NCI-H1417 (cell line): ENCODE data around the gene ZNF729.
"Not testable (repeated sequence)": the region's sequence is repeated elsewhere in the genome, so short reads cannot be mapped to it uniquely, and the experiment has no call there.

Experiments
- DNase-seq, 3 experiments: peaks; one replicate each; lab custom pipeline; 2025; lab: John Stamatoyannopoulos, UW

The ZNF729 gene

GRCh38 chr19:22286151-22286810 lies at the start of gene ZNF729:
ZNF729 (plus strand) TSS chr19:22286441; CDS start chr19:22286526, 85 bp downstream.
- no peak for DNase-seq

DNA sequence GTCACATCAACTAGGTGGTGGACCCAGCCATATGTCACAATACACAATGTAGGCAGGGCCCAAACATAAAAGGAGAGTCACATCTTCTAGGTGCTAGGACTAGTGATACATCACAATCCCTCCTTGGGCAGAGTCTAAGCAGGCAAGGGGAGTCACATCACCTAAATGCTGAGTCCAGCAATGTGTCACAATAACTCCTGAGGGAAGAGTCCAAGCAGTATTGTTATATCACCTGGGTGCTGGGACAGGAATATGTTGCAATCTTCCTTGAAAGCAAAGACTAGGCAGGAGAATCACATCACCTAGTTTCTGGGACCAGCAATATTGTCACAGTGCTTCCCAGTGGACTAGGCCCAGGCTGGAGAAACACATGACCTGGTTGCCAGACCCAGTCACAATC lies 29.4 kb upstream of the ZNF729 start:
- no peak for DNase-seq

GRCh38 chr19:22257381-22257780 lies 28.9 kb upstream of the ZNF729 start:
- no peak for DNase-seq

DNA sequence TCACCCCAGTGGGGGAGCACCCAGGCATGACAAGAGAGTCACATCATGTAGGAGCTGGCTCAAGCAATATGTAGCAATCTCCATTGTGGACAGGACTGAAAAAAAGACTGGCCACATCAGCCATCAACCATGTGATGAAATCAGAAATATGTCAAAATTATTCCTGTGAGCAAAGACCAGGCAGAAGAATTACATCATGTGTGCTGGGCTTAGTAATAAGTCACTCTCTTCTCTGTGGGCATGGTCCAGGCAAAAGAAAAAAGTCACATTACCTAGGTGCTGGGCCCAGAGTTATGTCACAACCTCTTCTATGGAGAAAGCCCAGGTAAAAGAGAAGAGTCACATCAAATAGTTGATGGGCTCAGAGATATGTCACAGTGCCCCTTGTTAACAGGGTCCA lies 28.3 kb upstream of the ZNF729 start:
- no peak for DNase-seq

- no peak for DNase-seq
Observed at GRCh38 chr19:22260499-22260898, 25.7 kb upstream of the ZNF729 start.

DNA sequence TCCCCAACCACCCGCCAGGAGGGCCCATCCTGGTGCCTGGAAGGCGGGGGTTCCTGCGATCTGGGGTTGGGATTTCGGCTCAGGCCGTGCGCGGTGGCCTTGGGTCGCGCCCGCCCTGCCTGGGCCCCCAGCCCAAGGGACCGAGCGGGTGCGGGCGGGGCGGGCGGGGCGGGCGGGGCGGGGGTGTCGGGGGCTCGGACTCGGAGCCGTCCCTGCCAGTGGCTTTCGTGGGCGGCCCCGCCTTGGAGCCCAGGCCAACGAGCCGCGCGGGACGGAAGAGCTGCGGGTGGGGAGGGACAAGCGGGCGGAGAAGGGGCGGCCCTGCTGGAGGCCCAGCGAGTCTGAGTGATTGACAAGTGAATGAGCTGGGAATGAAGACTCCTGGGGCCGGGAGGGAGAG lies 24.6 kb upstream of the ZNF729 start:
- DNase-seq: no peak

GRCh38 chr19:22263121-22263520 lies 23.1 kb upstream of the ZNF729 start:
- DNase-seq: no peak

DNA sequence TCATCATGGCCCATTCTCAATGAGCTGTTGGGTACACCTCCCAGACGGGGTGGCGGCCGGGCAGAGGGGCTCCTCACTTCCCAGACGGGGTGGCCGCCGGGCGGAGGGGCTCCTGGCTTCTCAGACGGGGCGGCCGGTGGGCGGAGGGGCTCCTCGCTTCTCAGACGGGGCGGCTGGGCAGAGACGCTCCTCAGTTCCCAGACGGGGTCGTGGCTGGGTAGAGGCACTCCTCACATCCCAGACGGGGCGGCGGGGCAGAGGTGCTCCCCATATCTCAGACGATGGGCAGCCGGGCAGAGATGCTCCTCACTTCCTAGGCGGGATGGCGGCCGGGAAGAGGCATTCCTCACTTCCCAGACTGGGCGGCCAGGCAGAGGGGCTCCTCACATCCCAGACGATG lies 35.3 kb downstream of the ZNF729 start:
- DNase-seq: not testable (repeated sequence)

- no peak for DNase-seq
Observed at GRCh38 chr19:22326219-22326618, 40.0 kb downstream of the ZNF729 start.

DNA sequence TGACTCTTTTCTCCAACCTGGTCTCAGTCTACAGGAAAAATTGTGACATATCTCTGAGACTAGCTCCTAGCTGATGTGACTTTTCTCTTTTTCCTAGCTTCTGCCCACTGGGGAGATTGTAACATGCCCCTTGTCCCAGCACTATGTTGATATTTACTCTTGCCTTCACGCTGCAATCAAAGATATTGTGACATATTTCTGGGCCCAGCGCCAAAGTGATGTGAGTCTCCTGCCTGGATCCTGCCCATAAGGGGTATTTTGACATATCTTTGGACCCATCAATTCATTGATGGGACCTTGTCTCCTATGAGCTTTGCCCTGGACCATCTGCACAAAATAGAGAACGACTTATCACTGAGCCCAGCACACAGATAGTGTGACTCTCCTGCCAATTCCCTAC lies 41.1 kb downstream of the ZNF729 start:
- no peak for DNase-seq

DNA sequence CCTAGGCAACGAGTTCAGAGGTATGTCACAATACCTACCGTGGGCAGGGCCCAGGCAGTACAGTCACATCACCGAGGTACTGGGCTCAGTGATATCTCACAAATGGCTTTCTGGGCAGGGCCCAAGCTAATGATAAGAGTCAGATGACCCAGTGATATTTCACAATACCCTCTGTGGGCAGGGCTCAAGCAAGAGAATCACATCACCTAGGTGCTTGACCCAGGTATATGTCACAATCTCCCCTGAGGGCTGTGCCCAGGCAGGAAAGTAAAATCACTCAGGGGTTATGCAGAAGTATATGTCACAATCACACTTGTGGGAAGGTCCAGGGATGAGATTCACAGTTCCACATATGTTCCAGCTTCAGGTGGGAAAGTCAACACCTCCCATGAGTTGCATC lies 45.3 kb downstream of the ZNF729 start:
- DNase-seq: no peak

GRCh38 chr19:22332924-22333323 lies 46.7 kb downstream of the ZNF729 start:
- DNase-seq: no peak

- DNase-seq: no peak
Observed at GRCh38 chr19:22335716-22336115, 49.5 kb downstream of the ZNF729 start.

GRCh38 chr19:22354665-22355064 lies 68.4 kb downstream of the ZNF729 start:
- DNase-seq: no peak
